Measurements from ENCODE around the gene SNORC. TPM values are rescaled to one million over a fixed set of nuclear protein-coding genes. Genes with fewer than 3 reads are reported as not detected.

SNORC gene
- total and polyA plus RNA-seq, 9 of the 15 experiments (the other 6 are each of a cell fraction or from before 2014, with no cell fraction given): 0.14 to 2.5 (median 0.72) TPM; not detected in 2

DNA sequence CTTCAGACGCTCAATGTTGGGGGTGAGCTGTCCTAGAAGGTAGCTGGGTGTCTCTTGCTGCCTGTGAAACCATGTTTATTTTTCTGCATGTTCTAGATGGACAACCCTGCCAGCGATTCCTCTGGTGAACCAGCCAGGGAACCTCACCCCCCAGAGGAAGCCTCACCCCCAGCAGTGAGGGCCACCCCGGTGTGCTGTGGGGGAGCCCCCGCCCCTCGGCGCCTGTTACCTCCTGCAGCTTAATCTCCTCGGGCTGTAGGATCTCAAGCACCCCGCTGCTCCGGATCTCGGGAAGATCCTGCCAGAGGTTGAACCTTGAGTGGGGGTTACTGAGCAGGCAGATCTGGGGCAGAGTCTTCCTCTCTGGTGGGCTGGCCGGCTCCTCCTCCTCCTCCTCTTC lies 50.0 kb downstream of the SNORC start:
- ChIA-PET POLR2A (no interaction called here), CTCF (ENCODE audit: low intra/inter-chr PET ratio) (no interaction called here)
- H3K27ac ChIP-seq (ENCODE audit: extremely low read depth, low read depth, low read length): no peak overlapping the region
- no peak overlapping the region for H3K9ac ChIP-seq (ENCODE audit: insufficient read depth in 1 of 2, low read depth in 2 of 2, low read length in 2 of 2)
- H3K4me3 ChIP-seq: no peak overlapping the region
- H3K4me1 ChIP-seq (replicated peaks in 1 of 2; ENCODE audit: control insufficient read depth in 2 of 2, insufficient read depth in 2 of 2, low read length in 2 of 2): peaks cover 0 to 4% of the 10 kb centered on the region in 2 experiments; a peak in 3 of 5 replicates
- in situ Hi-C loops (cut with MboI): no loop called here
- DNase-seq (ENCODE audit: extremely low read depth in 1 of 4, low spot score in 3 of 4): no peak
- BruUV-seq (replicated peaks): no TSS peak
- intact Hi-C loops (cut with micrococcal nuclease): no loop called here
- H2AFZ ChIP-seq (ENCODE audit: low read depth, low read length): no peak overlapping the region
- 1% methylated on average over 9 of the region's 11 CpGs for WGBS (ENCODE audit: insufficient coverage, low coverage, missing lambda C conversion rate)
- no peak for ATAC-seq
- H3K9me3 ChIP-seq (replicated peaks; ENCODE audit: control insufficient read depth, insufficient read depth, low read depth, low read length): no peaks in the 10 kb centered on the region
- no peak for FAIRE-seq
- no peaks in the 10 kb centered on the region for H3K9me1 ChIP-seq (ENCODE audit: control insufficient read depth, insufficient read depth, low read length)
- no peaks in the 10 kb centered on the region for H3K36me3 ChIP-seq (ENCODE audit: control insufficient read depth, insufficient read depth, low read length)
- peaks cover 22 to 37% of the 10 kb centered on the region in 2 experiments for H3K27me3 ChIP-seq (ENCODE audit: control insufficient read depth in 2 of 2, insufficient read depth in 2 of 2, low read length in 2 of 2)
- H3K4me2 ChIP-seq (ENCODE audit: insufficient read depth, low read length): no peak overlapping the region
- H3K79me2 ChIP-seq (ENCODE audit: control insufficient read depth, insufficient read depth, low read length): no peaks in the 10 kb centered on the region
- no peaks in the 10 kb centered on the region for H4K20me1 ChIP-seq (replicated peaks; ENCODE audit: control insufficient read depth, insufficient read depth, low read length)
- TF ChIP-seq PHF20 (IDR thresholded peaks at IDR 0.05; ENCODE audit: partially characterized antibody) (no peak), BRCA1 (IDR thresholded peaks at IDR 0.05) (no peak), BRCA1 (CRISPR knock-in tag; IDR thresholded peaks at IDR 0.05) (no peak), DPF2 (IDR thresholded peaks at IDR 0.05) (no peak), NCOA6 (IDR thresholded peaks at IDR 0.05) (no peak)
- TF ChIP-seq, protein P1, sequence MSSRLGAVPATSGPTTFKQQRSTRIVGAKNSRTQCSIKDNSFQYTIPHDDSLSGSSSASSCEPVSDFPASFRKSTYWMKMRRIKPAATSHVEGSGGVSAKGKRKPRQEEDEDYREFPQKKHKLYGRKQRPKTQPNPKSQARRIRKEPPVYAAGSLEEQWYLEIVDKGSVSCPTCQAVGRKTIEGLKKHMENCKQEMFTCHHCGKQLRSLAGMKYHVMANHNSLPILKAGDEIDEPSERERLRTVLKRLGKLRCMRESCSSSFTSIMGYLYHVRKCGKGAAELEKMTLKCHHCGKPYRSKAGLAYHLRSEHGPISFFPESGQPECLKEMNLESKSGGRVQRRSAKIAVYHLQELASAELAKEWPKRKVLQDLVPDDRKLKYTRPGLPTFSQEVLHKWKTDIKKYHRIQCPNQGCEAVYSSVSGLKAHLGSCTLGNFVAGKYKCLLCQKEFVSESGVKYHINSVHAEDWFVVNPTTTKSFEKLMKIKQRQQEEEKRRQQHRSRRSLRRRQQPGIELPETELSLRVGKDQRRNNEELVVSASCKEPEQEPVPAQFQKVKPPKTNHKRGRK (tag; IDR thresholded peaks at IDR 0.05): no peak
- TF ChIP-seq, protein P2, sequence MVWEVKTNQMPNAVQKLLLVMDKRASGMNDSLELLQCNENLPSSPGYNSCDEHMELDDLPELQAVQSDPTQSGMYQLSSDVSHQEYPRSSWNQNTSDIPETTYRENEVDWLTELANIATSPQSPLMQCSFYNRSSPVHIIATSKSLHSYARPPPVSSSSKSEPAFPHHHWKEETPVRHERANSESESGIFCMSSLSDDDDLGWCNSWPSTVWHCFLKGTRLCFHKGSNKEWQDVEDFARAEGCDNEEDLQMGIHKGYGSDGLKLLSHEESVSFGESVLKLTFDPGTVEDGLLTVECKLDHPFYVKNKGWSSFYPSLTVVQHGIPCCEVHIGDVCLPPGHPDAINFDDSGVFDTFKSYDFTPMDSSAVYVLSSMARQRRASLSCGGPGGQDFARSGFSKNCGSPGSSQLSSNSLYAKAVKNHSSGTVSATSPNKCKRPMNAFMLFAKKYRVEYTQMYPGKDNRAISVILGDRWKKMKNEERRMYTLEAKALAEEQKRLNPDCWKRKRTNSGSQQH (CRISPR knock-in tag; IDR thresholded peaks at IDR 0.05): no peak
- TF ChIP-seq, protein P3, sequence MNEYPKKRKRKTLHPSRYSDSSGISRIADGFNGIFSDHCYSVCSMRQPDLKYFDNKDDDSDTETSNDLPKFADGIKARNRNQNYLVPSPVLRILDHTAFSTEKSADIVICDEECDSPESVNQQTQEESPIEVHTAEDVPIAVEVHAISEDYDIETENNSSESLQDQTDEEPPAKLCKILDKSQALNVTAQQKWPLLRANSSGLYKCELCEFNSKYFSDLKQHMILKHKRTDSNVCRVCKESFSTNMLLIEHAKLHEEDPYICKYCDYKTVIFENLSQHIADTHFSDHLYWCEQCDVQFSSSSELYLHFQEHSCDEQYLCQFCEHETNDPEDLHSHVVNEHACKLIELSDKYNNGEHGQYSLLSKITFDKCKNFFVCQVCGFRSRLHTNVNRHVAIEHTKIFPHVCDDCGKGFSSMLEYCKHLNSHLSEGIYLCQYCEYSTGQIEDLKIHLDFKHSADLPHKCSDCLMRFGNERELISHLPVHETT (CRISPR knock-in tag; conservative IDR thresholded peaks at IDR 0.05 in 1 of 2, IDR thresholded peaks at IDR 0.05 in 1 of 2): no peak
